KMS-11 (cell line): ENCODE data around the gene GTSF1L.
A peak's percentile ranks its signal among the peaks of the same experiment; 100 is the strongest.
"Not testable (repeated sequence)": the region's sequence is repeated elsewhere in the genome, so short reads cannot be mapped to it uniquely, and the experiment has no call there.

Source experiments
- H2AFZ ChIP-seq: fragments of 200-600 bp; sonication (generic); 2 replicates; pipeline ENCODE4 v1.6.1; 2016; ENCODE audit warnings: antibody characterized with exemption, mixed run types, low read depth
- H3K27ac ChIP-seq: fragments of 200-600 bp; sonication (generic); 2 replicates; pipeline ENCODE4 v1.6.1; 2016; ENCODE audit warnings: mild to moderate bottlenecking, mixed run types
- H3K27me3 ChIP-seq: fragments of 200-600 bp; sonication (generic); 2 replicates; pipeline ENCODE4 v1.6.1; 2017; ENCODE audit warnings: mild to moderate bottlenecking, low read depth, mixed run types, moderate library complexity; ENCODE audit not compliant: insufficient read depth
- H3K36me3 ChIP-seq: fragments of 200-600 bp; sonication (generic); 2 replicates; pipeline ENCODE4 v1.6.1; 2017; ENCODE audit warnings: mild to moderate bottlenecking, mixed run types; ENCODE audit not compliant: insufficient read depth
- H3K4me1 ChIP-seq: fragments of 200-600 bp; sonication (generic); 2 replicates; pipeline ENCODE4 v1.6.1; 2016; ENCODE audit warnings: mild to moderate bottlenecking, low read depth, mixed run types; ENCODE audit not compliant: poor library complexity, severe bottlenecking
- H3K4me2 ChIP-seq: fragments of 200-600 bp; sonication (generic); 2 replicates; pipeline ENCODE4 v1.7.0; 2016; ENCODE audit warnings: mild to moderate bottlenecking, mixed run types
- H3K4me3 ChIP-seq: fragments of 200-600 bp; sonication (generic); IDR thresholded peaks from 2 replicates; pipeline ENCODE4 v1.6.1; 2017; ENCODE audit warnings: low read depth, low read length, mixed read lengths; ENCODE audit not compliant: insufficient read depth
- H3K79me2 ChIP-seq: fragments of 200-600 bp; sonication (generic); 2 replicates; pipeline ENCODE4 v1.6.1; 2016; ENCODE audit warnings: low read depth, mixed run types; ENCODE audit not compliant: insufficient read depth
- H3K9ac ChIP-seq: fragments of 200-600 bp; sonication (generic); 2 replicates; pipeline ENCODE4 v1.6.1; 2016; ENCODE audit warnings: mild to moderate bottlenecking, mixed run types
- H4K20me1 ChIP-seq: fragments of 200-600 bp; sonication (generic); 2 replicates; pipeline ENCODE4 v1.6.1; 2016; ENCODE audit warnings: mild to moderate bottlenecking, mixed run types; ENCODE audit not compliant: insufficient read depth
- TF ChIP-seq, protein P1 (sequence below): fragments of 200-600 bp; sonication (generic); conservative IDR thresholded peaks from 2 replicates; pipeline ENCODE4 v1.6.1; 2017; ENCODE audit warnings: low read depth, mild to moderate bottlenecking, antibody characterized with exemption, low read length, moderate library complexity, mixed read lengths

Gene GTSF1L

DNA sequence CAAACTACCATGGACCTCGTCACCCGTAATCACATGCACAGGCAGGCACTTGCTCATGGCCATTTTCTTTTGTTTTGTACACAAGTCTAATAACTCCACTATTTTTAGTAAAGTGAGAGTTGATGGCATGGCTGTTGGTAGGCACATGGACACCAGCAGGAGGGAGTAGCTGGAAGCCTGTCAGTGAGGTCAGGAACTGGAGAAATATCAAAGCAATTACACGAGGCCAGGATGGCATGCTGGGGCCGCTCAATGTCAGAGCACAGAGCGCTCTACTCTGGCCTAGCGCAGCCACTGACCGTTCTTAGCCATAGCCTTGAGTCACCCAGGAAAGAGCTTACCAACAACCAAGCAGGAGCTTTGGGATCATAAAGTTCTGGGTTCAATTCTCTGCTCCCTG lies 36.1 kb upstream of the GTSF1L start:
- Histone ChIP-seq H3K4me3 (no peak overlapping the region), H3K27ac (no peak overlapping the region), H3K27me3 (no peaks in the 10 kb centered on the region), H4K20me1 (no peaks in the 10 kb centered on the region), H3K36me3 (no peaks in the 10 kb centered on the region), H3K9ac (no peak overlapping the region), H3K79me2 (no peaks in the 10 kb centered on the region), H3K4me1 (peaks cover 8% of the 10 kb centered on the region), H3K4me2 (no peak overlapping the region), H2AFZ (no peak overlapping the region)
- TF ChIP-seq, protein P1, sequence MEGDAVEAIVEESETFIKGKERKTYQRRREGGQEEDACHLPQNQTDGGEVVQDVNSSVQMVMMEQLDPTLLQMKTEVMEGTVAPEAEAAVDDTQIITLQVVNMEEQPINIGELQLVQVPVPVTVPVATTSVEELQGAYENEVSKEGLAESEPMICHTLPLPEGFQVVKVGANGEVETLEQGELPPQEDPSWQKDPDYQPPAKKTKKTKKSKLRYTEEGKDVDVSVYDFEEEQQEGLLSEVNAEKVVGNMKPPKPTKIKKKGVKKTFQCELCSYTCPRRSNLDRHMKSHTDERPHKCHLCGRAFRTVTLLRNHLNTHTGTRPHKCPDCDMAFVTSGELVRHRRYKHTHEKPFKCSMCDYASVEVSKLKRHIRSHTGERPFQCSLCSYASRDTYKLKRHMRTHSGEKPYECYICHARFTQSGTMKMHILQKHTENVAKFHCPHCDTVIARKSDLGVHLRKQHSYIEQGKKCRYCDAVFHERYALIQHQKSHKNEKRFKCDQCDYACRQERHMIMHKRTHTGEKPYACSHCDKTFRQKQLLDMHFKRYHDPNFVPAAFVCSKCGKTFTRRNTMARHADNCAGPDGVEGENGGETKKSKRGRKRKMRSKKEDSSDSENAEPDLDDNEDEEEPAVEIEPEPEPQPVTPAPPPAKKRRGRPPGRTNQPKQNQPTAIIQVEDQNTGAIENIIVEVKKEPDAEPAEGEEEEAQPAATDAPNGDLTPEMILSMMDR, result no peak

DNA sequence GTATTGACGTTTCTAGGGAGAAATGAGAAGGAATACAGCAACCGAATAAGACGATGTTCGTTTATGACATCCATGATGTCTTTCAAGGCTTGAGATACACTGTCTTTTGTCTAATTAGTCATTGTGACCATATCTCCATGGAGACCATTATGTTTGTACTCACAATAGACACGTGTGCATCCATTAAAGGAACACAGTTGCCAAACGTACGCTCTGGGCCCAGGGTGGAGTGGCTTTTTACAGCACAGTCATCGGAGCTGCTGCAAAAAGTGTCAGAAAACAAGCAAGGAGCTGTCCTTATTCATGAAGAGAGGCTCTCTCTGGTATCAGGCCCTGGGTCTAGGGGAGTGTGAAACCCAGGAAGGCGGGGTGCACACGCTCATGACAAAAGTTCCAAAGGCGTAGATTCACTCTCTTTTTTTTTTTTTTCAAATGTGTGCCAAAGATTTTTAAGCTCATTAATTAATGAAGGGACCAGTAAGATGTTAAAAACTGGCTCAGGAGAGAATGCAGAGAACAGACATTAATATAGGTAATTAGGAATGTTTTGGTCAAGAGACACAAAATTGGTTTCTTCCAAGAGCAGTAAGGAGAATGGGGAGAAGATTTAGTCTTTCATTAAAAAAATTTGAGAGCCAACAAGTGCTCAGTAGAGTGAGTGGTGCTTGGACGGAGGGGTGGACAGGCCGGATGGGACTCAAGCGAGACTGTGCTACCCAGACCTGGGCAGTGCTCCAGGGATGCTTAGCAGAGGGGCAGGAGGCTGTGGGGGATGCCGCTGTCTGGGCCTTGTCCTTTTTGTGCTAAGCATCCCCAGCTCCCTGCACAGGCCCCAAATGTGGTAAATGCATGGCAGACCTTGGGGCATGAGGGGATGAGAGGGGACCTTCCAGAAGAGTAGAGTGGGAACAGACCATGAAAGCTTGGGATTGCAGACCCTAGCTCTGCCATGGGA lies 34.9 kb upstream of the GTSF1L start:
- TF ChIP-seq, protein P1, result no peak
- no peak overlapping the region for H3K4me3 ChIP-seq
- no peaks in the 10 kb centered on the region for H3K36me3 ChIP-seq

DNA sequence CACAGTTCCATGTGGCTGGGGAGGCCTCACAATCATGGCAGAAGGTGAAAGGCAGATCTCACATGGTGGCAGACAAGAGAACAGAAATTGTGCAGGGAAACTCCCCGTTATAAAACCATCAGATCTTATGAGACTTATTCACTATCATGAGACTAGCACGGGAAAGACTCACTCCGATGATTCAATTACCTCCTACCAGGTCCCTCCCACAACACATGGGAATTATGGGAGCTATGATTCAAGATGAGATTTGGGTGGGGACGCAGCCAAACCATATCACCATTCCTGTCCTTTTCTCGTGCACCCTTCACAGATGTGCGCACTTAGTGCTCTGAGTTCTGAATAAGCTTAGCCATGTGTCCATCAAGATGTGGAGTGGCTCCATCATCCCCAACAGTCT lies 31.1 kb upstream of the GTSF1L start:
- not testable (repeated sequence) for H3K27ac ChIP-seq, H3K79me2 ChIP-seq, H3K27me3 ChIP-seq, H3K4me3 ChIP-seq, H3K36me3 ChIP-seq, H2AFZ ChIP-seq, H4K20me1 ChIP-seq, H3K9ac ChIP-seq
- Histone ChIP-seq H3K4me2 (0 out of 2 replicates have a peak overlapping the region, but pooled peaks have one; percentile 16), H3K4me1 (peaks cover 38% of the 10 kb centered on the region)

More for the DNA sequence above, 34.9 kb upstream of the GTSF1L start:
- Histone ChIP-seq H3K27me3 (no peaks in the 10 kb centered on the region), H2AFZ (no peak overlapping the region), H3K79me2 (no peaks in the 10 kb centered on the region), H3K9ac (no peak overlapping the region), H4K20me1 (no peaks in the 10 kb centered on the region), H3K4me1 (peaks cover 18% of the 10 kb centered on the region), H3K4me2 (no peak overlapping the region), H3K27ac (no peak overlapping the region)

DNA sequence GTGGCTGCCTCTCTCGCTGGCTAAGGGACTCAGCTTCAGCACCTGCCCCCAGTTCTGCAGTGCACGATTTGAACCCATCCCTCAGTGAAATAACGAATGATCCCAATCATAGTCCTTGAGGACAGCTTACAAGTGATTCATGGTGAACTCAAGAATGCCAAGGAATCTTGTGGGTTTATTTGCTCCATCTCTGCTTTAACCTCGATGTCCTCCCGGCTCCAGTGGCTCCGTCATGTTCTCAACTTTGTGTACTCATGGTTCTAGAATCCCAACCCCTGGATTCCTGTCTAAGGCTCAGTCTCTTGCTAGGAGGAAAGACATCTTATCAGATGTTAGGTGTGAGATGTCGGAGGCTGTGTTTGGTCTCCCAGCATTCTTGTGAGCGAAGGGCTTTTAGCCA lies 29.0 kb upstream of the GTSF1L start:
- H3K27ac ChIP-seq, result no peak overlapping the region

More for the DNA sequence above, 29.0 kb upstream of the GTSF1L start:
- H3K36me3 ChIP-seq, result no peaks in the 10 kb centered on the region
- H3K4me2 ChIP-seq, result no peak overlapping the region
- H3K9ac ChIP-seq, result no peak overlapping the region
- no peaks in the 10 kb centered on the region for H3K79me2 ChIP-seq
- H2AFZ ChIP-seq, result no peak overlapping the region
- H3K4me3 ChIP-seq, result no peak overlapping the region
- H4K20me1 ChIP-seq, result no peaks in the 10 kb centered on the region
- peaks cover 56% of the 10 kb centered on the region for H3K4me1 ChIP-seq
- TF ChIP-seq, protein P1, result no peak
- no peaks in the 10 kb centered on the region for H3K27me3 ChIP-seq
